GM21619 (cell line): Measurements from ENCODE around the gene PLPP7.

Experiments used
- ATAC-seq: cut with Tn5 transposase; IDR thresholded peaks from one replicate; pipeline ENCODE4 v1.9.1; 2021; ENCODE audit not compliant: unreplicated experiment

Gene PLPP7

GRCh38 chr9:131280660-131281059 lies 8.9 kb upstream of the PLPP7 start:
- no peak for ATAC-seq

GRCh38 chr9:131281119-131281965 lies 8.2 kb upstream of the PLPP7 start:
- ATAC-seq = no peak

DNA sequence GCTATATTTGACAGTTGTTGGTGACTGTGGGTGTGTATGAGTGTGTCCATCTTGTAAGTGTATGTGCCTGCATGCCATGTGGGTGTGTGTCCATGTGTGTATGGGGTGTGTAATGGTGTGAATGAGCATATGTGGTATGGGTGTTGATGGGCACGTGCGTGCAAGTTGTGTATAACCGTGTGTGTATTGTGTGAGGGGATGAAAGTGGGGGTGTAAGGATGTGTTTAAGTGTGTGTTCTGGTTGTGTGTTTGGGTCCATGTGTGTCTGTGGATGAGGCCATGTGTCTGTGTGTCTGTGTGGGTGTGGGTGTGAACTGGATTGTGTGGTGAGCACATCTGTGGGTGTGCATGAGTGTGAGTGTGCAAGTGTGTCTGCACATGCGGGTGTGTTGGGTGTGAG lies 7.3 kb upstream of the PLPP7 start:
- no peak for ATAC-seq

DNA sequence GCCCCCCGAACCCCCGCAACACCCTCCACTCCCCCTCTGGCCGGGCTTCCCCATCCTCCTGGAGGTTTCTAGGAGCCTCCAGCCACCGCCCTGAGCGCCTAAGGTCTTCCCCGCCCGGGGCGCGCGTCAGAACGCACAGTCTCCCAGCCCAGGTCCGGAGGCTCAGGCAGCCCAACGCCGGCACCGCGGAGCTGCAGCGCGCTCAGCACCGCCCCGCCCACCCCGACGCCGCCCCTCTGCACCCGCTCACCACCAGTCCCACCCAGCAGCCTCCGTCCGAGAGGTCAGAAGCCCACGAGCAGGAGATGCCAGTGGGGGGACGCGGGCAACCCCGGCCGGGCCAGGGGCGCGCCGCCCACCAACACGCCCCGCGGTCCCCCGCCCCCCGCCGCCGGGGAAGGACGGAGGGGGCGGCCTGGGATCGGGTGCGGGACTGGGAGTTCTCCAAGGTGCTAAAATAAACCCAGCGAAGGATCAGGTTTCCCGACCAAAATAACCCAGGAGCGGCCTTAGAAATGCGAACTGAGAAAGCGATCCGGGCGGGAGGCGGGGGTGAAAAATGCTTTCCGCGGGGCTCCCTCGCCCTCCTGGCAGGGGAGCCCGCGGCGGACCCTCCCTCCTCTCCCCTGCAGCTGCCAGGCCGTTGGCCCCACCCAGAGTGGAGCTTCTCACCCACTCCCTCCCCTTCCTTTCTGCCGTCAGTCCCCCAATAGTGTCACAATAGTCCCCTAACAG lies 6.7 kb upstream of the PLPP7 start:
- ATAC-seq = no peak

DNA sequence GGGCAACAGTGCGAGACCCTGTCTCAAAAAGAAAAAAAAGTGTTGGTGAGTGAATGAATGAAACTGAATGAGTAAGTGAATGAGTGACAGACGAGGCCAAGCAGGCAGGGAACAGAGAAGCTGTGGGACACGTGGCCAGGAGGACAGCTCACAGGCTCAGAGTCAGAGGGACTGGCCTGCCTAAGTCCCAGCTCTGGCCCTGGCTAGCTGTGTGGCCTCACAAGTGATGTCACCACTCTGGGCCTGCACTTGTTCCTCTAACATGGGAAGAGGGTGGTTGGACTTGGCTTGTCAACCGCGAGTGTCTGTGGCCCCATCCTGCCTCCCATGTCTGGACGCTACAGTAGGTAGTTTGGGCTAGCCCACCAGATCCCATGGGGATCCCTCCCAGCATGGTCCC lies 4.7 kb upstream of the PLPP7 start:
- ATAC-seq = no peak

DNA sequence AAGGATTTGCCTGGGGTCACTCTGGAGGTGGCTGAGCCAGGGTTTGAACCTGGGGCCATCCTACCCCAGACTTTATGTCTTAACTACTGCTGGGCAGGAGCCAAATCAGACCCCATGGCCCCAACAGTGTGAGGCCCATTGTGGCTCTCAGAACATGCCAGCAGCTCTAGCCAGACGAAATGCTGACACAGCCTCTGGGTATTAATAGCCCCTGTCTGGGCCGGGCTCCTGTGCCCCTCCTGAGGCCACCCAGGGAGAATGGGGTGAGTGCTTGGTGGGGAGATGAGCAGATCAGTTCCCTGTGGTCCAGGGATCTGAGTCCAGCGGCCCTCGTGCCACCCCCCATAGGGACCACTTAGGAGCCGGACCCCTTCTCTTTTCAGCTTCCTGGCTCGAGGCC lies 2.2 kb upstream of the PLPP7 start:
- ATAC-seq = no peak

GRCh38 chr9:131288217-131288616 lies 1.3 kb upstream of the PLPP7 start:
- no peak for ATAC-seq

GRCh38 chr9:131290036-131290766 lies 678 bp downstream of the PLPP7 start:
- no peak for ATAC-seq

GRCh38 chr9:131290767-131291370 lies 1.3 kb downstream of the PLPP7 start:
- ATAC-seq = no peak

- ATAC-seq = no peak
These were observed 2.3 kb downstream of the PLPP7 start for GRCh38 chr9:131291795-131292315.

DNA sequence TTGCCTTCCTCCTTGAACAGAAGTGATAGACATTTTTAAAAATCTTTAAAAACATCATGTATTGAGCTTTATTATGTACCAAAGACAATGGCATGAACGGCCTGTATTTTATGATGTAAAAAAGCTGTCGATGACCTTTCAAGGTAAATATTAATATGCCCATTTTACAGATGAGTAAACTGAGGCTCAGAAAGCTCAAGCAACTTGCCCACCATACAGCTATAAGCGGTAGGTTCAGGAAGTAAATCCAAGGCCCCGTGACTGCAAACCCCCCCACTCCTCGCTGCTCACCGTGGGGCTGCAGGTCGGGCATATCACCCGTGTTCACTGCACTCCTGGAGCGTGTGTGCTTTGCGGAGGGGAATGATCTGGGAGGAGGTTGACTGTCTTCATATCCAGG lies 3.4 kb downstream of the PLPP7 start:
- no peak for ATAC-seq

GRCh38 chr9:131296460-131296859 lies 6.9 kb downstream of the PLPP7 start:
- ATAC-seq = no peak

- no peak for ATAC-seq
These were observed 7.5 kb downstream of the PLPP7 start for GRCh38 chr9:131296906-131297500.

GRCh38 chr9:131297903-131298302 lies 8.4 kb downstream of the PLPP7 start:
- no peak for ATAC-seq

GRCh38 chr9:131298341-131298740 lies 8.8 kb downstream of the PLPP7 start:
- no peak for ATAC-seq

DNA sequence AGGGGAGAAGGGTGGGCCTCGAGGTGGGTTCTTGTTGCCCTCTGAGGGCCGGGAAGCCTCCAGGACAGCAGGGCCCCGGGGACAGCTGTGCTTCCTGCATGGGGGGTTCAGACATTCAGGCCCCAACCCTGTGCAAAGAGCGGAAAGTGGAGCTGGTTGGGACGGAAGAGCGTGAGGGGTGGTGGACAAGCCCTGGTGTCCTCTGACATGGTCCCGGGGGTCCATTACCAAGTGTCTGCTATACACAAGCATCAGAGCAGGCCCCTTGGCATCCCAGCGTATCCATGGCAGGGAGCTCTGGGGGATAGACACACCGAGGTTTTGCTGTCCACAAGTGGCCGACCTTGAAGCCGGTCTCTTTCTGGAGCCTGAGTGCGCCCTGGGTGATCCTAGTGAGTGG lies 9.3 kb downstream of the PLPP7 start:
- ATAC-seq = no peak

- ATAC-seq = no peak
These were observed 9.9 kb downstream of the PLPP7 start for GRCh38 chr9:131299346-131299960.

- no peak for ATAC-seq
These were observed 10.4 kb downstream of the PLPP7 start for GRCh38 chr9:131299961-131300347.

DNA sequence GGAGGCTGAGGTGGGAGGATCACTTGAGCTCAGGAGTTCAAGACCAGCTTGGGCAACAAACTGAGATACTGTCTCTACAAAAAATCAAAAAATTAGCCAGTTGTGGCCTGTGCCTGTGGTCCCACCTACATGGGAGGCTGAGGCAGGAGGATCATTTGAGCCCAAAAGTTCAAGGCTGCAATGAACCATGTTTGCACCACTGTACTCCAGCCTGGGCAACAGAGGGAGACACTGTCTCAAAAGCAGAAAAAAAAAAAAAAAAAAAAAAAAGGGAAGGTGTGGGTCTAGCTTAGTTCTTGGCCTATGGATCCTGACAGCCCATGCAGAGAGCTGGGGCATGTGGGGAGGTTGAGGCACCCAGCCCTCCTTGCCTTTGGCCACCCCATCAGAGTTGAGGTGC lies 10.9 kb downstream of the PLPP7 start:
- ATAC-seq = no peak
